ENCODE measurements around the gene MAP6.

The MAP6 gene

DNA sequence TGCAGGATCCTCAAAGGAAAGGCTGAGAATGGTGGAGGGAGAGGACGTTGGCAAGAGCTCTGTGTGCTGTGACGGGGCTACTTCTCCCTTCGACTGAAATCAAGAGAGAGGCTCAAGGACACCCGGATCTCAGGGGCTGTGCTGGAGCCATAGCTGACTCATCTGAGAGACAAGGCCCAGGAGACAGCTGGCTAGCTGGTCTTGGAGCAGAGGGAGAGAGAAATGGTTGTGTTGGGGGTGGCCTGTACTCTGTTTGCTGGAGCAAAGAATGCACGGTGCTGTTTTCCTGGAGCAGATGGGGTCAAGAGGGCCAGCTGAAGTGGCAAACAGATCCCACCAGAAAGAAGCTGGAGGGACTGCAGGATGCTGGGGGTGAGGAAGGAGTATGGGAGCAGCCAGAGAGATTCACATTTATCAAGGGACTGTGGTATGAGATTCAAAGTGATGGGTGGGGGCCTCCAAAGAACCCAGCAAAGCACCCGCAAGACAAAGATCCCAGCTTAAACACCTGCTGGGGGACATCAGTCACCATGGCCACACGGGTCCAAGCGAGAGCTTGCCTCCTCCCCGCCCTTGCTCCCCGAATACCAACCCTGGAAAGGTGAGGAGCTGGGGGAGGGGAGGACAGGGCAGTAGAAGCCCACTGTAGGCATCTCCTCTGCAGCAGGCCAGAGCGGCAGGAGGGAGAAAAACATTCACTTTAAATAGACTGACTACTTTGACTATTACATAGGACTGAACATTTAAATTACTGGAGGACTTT is 40.8 kb downstream of the MAP6 start:
- no peak overlapping the region for H3K4me3 ChIP-seq (ENCODE audit: low read depth in 1 of 2, low read length in 1 of 2)
- TF ChIP-seq, protein P1, sequence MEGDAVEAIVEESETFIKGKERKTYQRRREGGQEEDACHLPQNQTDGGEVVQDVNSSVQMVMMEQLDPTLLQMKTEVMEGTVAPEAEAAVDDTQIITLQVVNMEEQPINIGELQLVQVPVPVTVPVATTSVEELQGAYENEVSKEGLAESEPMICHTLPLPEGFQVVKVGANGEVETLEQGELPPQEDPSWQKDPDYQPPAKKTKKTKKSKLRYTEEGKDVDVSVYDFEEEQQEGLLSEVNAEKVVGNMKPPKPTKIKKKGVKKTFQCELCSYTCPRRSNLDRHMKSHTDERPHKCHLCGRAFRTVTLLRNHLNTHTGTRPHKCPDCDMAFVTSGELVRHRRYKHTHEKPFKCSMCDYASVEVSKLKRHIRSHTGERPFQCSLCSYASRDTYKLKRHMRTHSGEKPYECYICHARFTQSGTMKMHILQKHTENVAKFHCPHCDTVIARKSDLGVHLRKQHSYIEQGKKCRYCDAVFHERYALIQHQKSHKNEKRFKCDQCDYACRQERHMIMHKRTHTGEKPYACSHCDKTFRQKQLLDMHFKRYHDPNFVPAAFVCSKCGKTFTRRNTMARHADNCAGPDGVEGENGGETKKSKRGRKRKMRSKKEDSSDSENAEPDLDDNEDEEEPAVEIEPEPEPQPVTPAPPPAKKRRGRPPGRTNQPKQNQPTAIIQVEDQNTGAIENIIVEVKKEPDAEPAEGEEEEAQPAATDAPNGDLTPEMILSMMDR (IDR thresholded peaks at IDR 0.05), result no peak
- no peak overlapping the region for H3K27ac ChIP-seq
- no peaks in the 10 kb centered on the region for H3K36me3 ChIP-seq
- peaks cover 45% of the 10 kb centered on the region for H3K27me3 ChIP-seq
- no peaks in the 10 kb centered on the region for H3K4me1 ChIP-seq (ENCODE audit: control insufficient read depth in 1 of 2, insufficient read depth in 1 of 2, low read depth in 1 of 2, low read length in 1 of 2)
- no peaks in the 10 kb centered on the region for H3K9me3 ChIP-seq

DNA sequence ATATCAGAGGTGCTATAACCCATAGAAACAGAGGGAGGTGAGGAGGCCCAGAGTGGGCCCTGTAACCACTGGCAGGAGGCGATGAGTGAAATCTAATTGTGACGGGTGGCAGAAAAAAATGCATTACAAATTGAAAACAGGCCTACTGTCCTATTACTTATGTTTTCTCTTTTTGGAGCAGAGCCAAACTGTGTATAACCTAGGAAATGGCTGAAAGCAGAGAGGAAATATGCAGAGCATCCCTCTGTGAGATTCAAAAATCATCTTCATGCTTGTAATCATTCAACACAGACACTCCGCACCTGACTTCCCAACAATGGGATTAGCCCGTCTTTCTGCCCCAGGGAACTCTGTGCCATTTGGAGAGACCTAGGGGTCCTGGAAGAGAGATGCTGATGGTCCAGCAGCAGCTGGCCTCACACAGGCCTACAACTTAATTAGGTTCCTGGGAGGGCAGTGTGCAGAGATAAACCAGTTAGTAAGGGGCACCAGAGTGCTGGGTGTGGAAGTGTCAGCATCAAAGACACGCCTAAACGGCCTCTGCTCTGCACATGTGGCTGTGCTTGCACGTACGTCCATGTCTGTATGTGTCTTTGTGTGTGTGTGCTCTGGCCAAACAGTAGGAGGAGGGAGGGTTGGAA is 41.8 kb downstream of the MAP6 start:
- H3K27ac ChIP-seq, result no peak overlapping the region
- H3K4me3 ChIP-seq (ENCODE audit: low read depth in 1 of 2, low read length in 1 of 2), result no peak overlapping the region
- TF ChIP-seq, protein P1 (IDR thresholded peaks at IDR 0.05), result no peak
- no peaks in the 10 kb centered on the region for H3K9me3 ChIP-seq
- H3K4me1 ChIP-seq (ENCODE audit: control insufficient read depth in 1 of 2, insufficient read depth in 1 of 2, low read depth in 1 of 2, low read length in 1 of 2), result no peaks in the 10 kb centered on the region
- no peaks in the 10 kb centered on the region for H3K36me3 ChIP-seq
- H3K27me3 ChIP-seq, result peaks cover 36% of the 10 kb centered on the region

DNA sequence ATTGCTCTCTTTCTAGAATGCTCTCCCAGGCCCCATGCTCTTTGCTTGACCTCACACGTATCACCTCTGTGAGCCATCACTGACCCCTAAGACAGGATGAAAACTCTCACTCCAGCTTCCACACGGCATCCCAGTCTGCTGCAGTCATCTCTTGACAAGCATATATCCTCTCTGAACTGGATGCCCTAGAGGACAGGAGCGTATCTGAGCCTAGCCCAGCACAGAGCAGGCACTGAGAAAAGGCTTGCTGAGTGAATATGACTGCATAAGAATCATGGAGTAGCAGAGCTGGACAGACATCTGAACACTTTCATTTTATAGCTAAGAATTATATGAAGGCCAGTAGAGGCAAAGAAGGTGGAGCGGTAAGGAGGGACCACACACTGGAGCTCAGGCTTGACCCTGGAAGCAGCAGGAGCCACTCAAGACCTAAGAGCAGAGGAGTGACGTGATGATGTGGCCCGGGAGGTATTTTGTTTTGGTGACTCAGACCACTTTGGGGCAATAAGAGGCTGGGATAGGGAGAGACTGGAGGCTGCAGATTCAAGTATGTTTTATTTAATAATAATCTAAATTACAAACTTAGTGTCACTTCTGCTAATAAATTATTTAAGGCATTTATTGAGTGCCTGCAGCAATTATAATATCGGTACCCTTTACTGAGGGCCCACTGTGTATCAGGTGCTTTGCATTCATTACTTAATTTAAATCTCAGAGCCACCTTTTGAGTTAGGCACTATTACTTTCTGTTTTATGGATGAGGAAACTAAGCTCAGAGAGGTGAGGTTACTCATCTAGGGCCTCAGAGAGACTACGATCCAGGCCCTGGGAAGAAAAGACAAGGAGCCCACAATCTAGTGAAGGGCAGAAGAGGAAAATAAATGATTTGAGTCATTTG is 42.6 kb downstream of the MAP6 start:
- Histone ChIP-seq H3K27ac (no peak overlapping the region), H3K4me1 (ENCODE audit: control insufficient read depth in 1 of 2, insufficient read depth in 1 of 2, low read depth in 1 of 2, low read length in 1 of 2) (no peaks in the 10 kb centered on the region), H3K36me3 (no peaks in the 10 kb centered on the region), H3K4me3 (ENCODE audit: low read depth in 1 of 2, low read length in 1 of 2) (no peak overlapping the region), H3K9me3 (no peaks in the 10 kb centered on the region), H3K27me3 (peaks cover 28% of the 10 kb centered on the region)
- TF ChIP-seq, protein P1 (IDR thresholded peaks at IDR 0.05), result no peak

DNA sequence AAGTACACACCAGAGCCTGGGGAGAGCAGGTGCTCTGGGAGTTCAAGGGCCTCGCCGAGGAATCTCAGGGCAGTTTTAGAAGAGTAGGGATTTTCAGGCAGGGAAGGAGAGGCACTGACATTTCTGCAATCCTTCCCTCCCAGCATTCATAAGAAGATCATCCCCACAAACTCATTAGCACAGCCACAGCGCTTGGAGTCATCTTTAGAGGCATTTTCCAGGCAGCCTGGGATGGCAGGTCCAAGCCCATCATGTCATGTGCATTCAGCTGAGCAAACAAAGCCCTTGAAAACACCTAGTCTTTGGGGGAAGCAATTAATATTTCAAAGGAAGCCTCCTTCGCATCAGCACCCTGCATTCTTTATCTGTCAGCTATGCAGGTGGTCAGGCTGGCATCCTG is 43.8 kb downstream of the MAP6 start:
- H3K27me3 ChIP-seq, result peaks cover 16% of the 10 kb centered on the region
- TF ChIP-seq, protein P1 (IDR thresholded peaks at IDR 0.05), result no peak

DNA sequence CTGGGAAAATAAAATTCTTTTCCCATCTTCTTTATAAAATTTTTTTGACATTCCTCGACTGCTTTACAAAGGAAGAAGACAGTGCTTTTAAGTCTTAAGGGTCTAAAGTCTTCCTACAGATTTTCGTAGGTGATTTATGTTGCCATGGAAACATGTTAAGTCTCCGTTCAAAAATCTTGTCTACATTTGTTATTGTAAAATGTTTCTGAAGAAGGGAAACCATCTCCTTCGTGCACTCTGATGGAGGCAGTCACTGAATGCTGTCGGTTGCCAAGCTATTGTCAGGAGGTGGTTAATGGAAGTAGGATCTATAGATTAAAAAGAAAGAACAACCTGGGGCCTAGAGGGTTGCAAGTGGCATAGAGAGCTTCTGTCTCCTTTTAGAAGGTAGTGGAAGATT is 52.6 kb downstream of the MAP6 start:
- H3K4me3 ChIP-seq (ENCODE audit: low read depth in 1 of 2, low read length in 1 of 2), result no peak overlapping the region
- H3K27me3 ChIP-seq, result no peaks in the 10 kb centered on the region
- TF ChIP-seq, protein P1 (IDR thresholded peaks at IDR 0.05), result no peak
- H3K4me1 ChIP-seq (ENCODE audit: control insufficient read depth in 1 of 2, insufficient read depth in 1 of 2, low read depth in 1 of 2, low read length in 1 of 2), result no peaks in the 10 kb centered on the region
- H3K36me3 ChIP-seq, result no peaks in the 10 kb centered on the region
- no peaks in the 10 kb centered on the region for H3K9me3 ChIP-seq
- H3K27ac ChIP-seq, result no peak overlapping the region

More for the DNA sequence above, 43.8 kb downstream of the MAP6 start:
- Histone ChIP-seq H3K4me3 (ENCODE audit: low read depth in 1 of 2, low read length in 1 of 2) (no peak overlapping the region), H3K4me1 (ENCODE audit: control insufficient read depth in 1 of 2, insufficient read depth in 1 of 2, low read depth in 1 of 2, low read length in 1 of 2) (no peaks in the 10 kb centered on the region), H3K9me3 (no peaks in the 10 kb centered on the region), H3K36me3 (no peaks in the 10 kb centered on the region), H3K27ac (no peak overlapping the region)
